T-helper 2 cell (primary cell): ENCODE data around the gene ARSI.

Experiments
- DNase-seq, 5 experiments: peaks; one replicate each; pipeline versions ENCODE4 v3.0.0 to v3.0.0-alpha.2; 2012 to 2022

Gene ARSI

GRCh38 chr5:150293091-150293941, 9.4 kb downstream of the ARSI start:
- no peak for DNase-seq

GRCh38 chr5:150291388-150292385, 11.0 kb downstream of the ARSI start:
- no peak for DNase-seq

GRCh38 chr5:150289551-150290390, 12.9 kb downstream of the ARSI start, which contains the start of gene CAMK2A:
Gene CAMK2A (minus strand): TSS chr5:150289773. CDS start chr5:150289625, 148 bp downstream.
- peak in 1 of 5 experiments; percentile 13 for DNase-seq

- no peak for DNase-seq
These were observed 13.9 kb downstream of the ARSI start for GRCh38 chr5:150288791-150289190.

- no peak for DNase-seq
These were observed 14.3 kb downstream of the ARSI start for GRCh38 chr5:150288361-150288760.

- DNase-seq = peak in 1 of 5 experiments; percentile 13
These were observed 15.9 kb downstream of the ARSI start for GRCh38 chr5:150286820-150287219.

GRCh38 chr5:150285114-150285513, 17.6 kb downstream of the ARSI start:
- no peak for DNase-seq

- DNase-seq = no peak
These were observed 18.4 kb downstream of the ARSI start for GRCh38 chr5:150284311-150284710.

- no peak for DNase-seq
These were observed 18.8 kb downstream of the ARSI start for GRCh38 chr5:150283904-150284303.

- DNase-seq = no peak
These were observed 20.7 kb downstream of the ARSI start for GRCh38 chr5:150281987-150282386.

- no peak for DNase-seq
These were observed 23.2 kb downstream of the ARSI start for GRCh38 chr5:150279330-150280020.

- DNase-seq = no peak
These were observed 23.8 kb downstream of the ARSI start for GRCh38 chr5:150278916-150279315.

GRCh38 chr5:150278046-150278730, 24.5 kb downstream of the ARSI start:
- DNase-seq = no peak

- no peak for DNase-seq
These were observed 25.7 kb downstream of the ARSI start for GRCh38 chr5:150277043-150277442.

GRCh38 chr5:150274811-150275210, 27.9 kb downstream of the ARSI start:
- DNase-seq = no peak

GRCh38 chr5:150272531-150272930, 30.2 kb downstream of the ARSI start:
- no peak for DNase-seq

GRCh38 chr5:150271923-150272322, 30.8 kb downstream of the ARSI start:
- DNase-seq = no peak

GRCh38 chr5:150271296-150271692, 31.4 kb downstream of the ARSI start:
- no peak for DNase-seq

GRCh38 chr5:150270541-150271295, 32.0 kb downstream of the ARSI start:
- no peak for DNase-seq

GRCh38 chr5:150266871-150267291, 35.8 kb downstream of the ARSI start:
- no peak for DNase-seq
